ENCODE data around the gene SORBS2.

Gene SORBS2

GRCh38 chr4:185672618-185673017, 139.4 kb downstream of the SORBS2 start:
- Histone ChIP-seq H2AFZ (ENCODE audit: low read length) (no peak overlapping the region), H3K9ac (ENCODE audit: low read depth, low read length, poor library complexity, severe bottlenecking) (no peak overlapping the region), H3K4me3 (ENCODE audit: low read length, poor library complexity, severe bottlenecking) (no peak overlapping the region), H4K20me1 (ENCODE audit: insufficient read depth, low read length, poor library complexity, severe bottlenecking) (no peaks in the 10 kb centered on the region), H3K36me3 (ENCODE audit: insufficient read depth, low read length) (no peaks in the 10 kb centered on the region), H3K79me2 (ENCODE audit: insufficient read depth, low read length) (no peaks in the 10 kb centered on the region), H3K27me3 (ENCODE audit: insufficient read depth, low read length, poor library complexity, severe bottlenecking) (no peaks in the 10 kb centered on the region), H3K4me1 (ENCODE audit: insufficient read depth, low read length, poor library complexity, severe bottlenecking) (no peaks in the 10 kb centered on the region), H3K9me3 (ENCODE audit: insufficient read depth, low read depth, low read length) (no peaks in the 10 kb centered on the region), H3K4me2 (ENCODE audit: low read depth, low read length, poor library complexity, severe bottlenecking) (no peak overlapping the region), H3F3A (ENCODE audit: low read depth) (no peaks in the 10 kb centered on the region), H3K9me2 (replicated peaks; ENCODE audit: low read depth, low read length) (no peaks in the 10 kb centered on the region)
- TF ChIP-seq, protein P1, sequence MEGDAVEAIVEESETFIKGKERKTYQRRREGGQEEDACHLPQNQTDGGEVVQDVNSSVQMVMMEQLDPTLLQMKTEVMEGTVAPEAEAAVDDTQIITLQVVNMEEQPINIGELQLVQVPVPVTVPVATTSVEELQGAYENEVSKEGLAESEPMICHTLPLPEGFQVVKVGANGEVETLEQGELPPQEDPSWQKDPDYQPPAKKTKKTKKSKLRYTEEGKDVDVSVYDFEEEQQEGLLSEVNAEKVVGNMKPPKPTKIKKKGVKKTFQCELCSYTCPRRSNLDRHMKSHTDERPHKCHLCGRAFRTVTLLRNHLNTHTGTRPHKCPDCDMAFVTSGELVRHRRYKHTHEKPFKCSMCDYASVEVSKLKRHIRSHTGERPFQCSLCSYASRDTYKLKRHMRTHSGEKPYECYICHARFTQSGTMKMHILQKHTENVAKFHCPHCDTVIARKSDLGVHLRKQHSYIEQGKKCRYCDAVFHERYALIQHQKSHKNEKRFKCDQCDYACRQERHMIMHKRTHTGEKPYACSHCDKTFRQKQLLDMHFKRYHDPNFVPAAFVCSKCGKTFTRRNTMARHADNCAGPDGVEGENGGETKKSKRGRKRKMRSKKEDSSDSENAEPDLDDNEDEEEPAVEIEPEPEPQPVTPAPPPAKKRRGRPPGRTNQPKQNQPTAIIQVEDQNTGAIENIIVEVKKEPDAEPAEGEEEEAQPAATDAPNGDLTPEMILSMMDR (conservative IDR thresholded peaks at IDR 0.05; ENCODE audit: low read length) = no peak
- TF ChIP-seq EZH2phosphoT487 (IDR thresholded peaks at IDR 0.05; ENCODE audit: borderline replicate concordance) = no peak

GRCh38 chr4:185672151-185672550, 139.8 kb downstream of the SORBS2 start:
- no peaks in the 10 kb centered on the region for H3F3A ChIP-seq (ENCODE audit: low read depth)
- no peak overlapping the region for H3K4me2 ChIP-seq (ENCODE audit: low read depth, low read length, poor library complexity, severe bottlenecking)
- no peaks in the 10 kb centered on the region for H4K20me1 ChIP-seq (ENCODE audit: insufficient read depth, low read length, poor library complexity, severe bottlenecking)
- no peaks in the 10 kb centered on the region for H3K9me3 ChIP-seq (ENCODE audit: insufficient read depth, low read depth, low read length)
- no peak overlapping the region for H3K9ac ChIP-seq (ENCODE audit: low read depth, low read length, poor library complexity, severe bottlenecking)
- no peak for TF ChIP-seq EZH2phosphoT487 (IDR thresholded peaks at IDR 0.05; ENCODE audit: borderline replicate concordance)
- TF ChIP-seq, protein P1 (conservative IDR thresholded peaks at IDR 0.05; ENCODE audit: low read length) = no peak
- H3K27me3 ChIP-seq (ENCODE audit: insufficient read depth, low read length, poor library complexity, severe bottlenecking) = no peaks in the 10 kb centered on the region
- no peak overlapping the region for H3K4me3 ChIP-seq (ENCODE audit: low read length, poor library complexity, severe bottlenecking)
- H3K36me3 ChIP-seq (ENCODE audit: insufficient read depth, low read length) = no peaks in the 10 kb centered on the region
- no peaks in the 10 kb centered on the region for H3K9me2 ChIP-seq (replicated peaks; ENCODE audit: low read depth, low read length)
- H3K79me2 ChIP-seq (ENCODE audit: insufficient read depth, low read length) = no peaks in the 10 kb centered on the region
- no peak overlapping the region for H2AFZ ChIP-seq (ENCODE audit: low read length)
- no peaks in the 10 kb centered on the region for H3K4me1 ChIP-seq (ENCODE audit: insufficient read depth, low read length, poor library complexity, severe bottlenecking)

- Histone ChIP-seq H3F3A (ENCODE audit: low read depth) (no peaks in the 10 kb centered on the region), H2AFZ (ENCODE audit: low read length) (no peak overlapping the region), H3K9ac (ENCODE audit: low read depth, low read length, poor library complexity, severe bottlenecking) (no peak overlapping the region), H3K27me3 (ENCODE audit: insufficient read depth, low read length, poor library complexity, severe bottlenecking) (no peaks in the 10 kb centered on the region), H3K9me3 (ENCODE audit: insufficient read depth, low read depth, low read length) (no peaks in the 10 kb centered on the region), H3K79me2 (ENCODE audit: insufficient read depth, low read length) (no peaks in the 10 kb centered on the region), H3K36me3 (ENCODE audit: insufficient read depth, low read length) (no peaks in the 10 kb centered on the region), H3K4me2 (ENCODE audit: low read depth, low read length, poor library complexity, severe bottlenecking) (no peak overlapping the region), H4K20me1 (ENCODE audit: insufficient read depth, low read length, poor library complexity, severe bottlenecking) (no peaks in the 10 kb centered on the region), H3K4me3 (ENCODE audit: low read length, poor library complexity, severe bottlenecking) (no peak overlapping the region), H3K9me2 (replicated peaks; ENCODE audit: low read depth, low read length) (no peaks in the 10 kb centered on the region), H3K4me1 (ENCODE audit: insufficient read depth, low read length, poor library complexity, severe bottlenecking) (no peaks in the 10 kb centered on the region)
- TF ChIP-seq, protein P1 (conservative IDR thresholded peaks at IDR 0.05; ENCODE audit: low read length) = no peak
- TF ChIP-seq EZH2phosphoT487 (IDR thresholded peaks at IDR 0.05; ENCODE audit: borderline replicate concordance) = no peak
Observed at GRCh38 chr4:185671496-185671895, 140.5 kb downstream of the SORBS2 start.

Measured in Loucy (cell line).